ENCODE measurements around the gene TBC1D9.

TBC1D9 gene

GRCh38 chr4:140609548-140610425, 146.4 kb downstream of the TBC1D9 start:
- Histone ChIP-seq H3K27me3 (ENCODE audit: low read length) (no peaks in the 10 kb centered on the region), H3K4me2 (ENCODE audit: low read depth, low read length, poor library complexity, severe bottlenecking) (peak overlapping the region; percentile 41), H3K9me2 (replicated peaks; ENCODE audit: insufficient read depth, low read length) (no peaks in the 10 kb centered on the region), H3K36me3 (ENCODE audit: low read length) (no peaks in the 10 kb centered on the region), H3K79me2 (ENCODE audit: insufficient read depth, low read length) (no peaks in the 10 kb centered on the region), H3K9ac (ENCODE audit: low read length) (peak overlapping the region; percentile 28), H2AFZ (ENCODE audit: low read depth, low read length, severe bottlenecking) (peak overlapping the region; percentile 85), H3K27ac (ENCODE audit: low read depth, low read length) (peak overlapping the region; percentile 56), H3K9me3 (ENCODE audit: insufficient read depth, low read length) (no peaks in the 10 kb centered on the region), H3F3A (ENCODE audit: insufficient read depth) (no peaks in the 10 kb centered on the region), H4K20me1 (ENCODE audit: low read depth, low read length) (no peaks in the 10 kb centered on the region), H3K4me3 (ENCODE audit: insufficient read depth, low read length, poor library complexity, severe bottlenecking) (no peak overlapping the region)
- TF ChIP-seq CTCF (IDR thresholded peaks at IDR 0.05; ENCODE audit: insufficient read depth, low read length, poor library complexity, severe bottlenecking) (peak; percentile 10), EZH2phosphoT487 (conservative IDR thresholded peaks at IDR 0.05; ENCODE audit: low read length) (no peak)

- no peak overlapping the region for H3K9ac ChIP-seq (ENCODE audit: low read length)
Observed at GRCh38 chr4:140607852-140608251, 148.3 kb downstream of the TBC1D9 start.

GRCh38 chr4:140604544-140604943, 151.6 kb downstream of the TBC1D9 start:
- H3K27me3 ChIP-seq (ENCODE audit: low read length): no peaks in the 10 kb centered on the region
- no peaks in the 10 kb centered on the region for H3F3A ChIP-seq (ENCODE audit: insufficient read depth)
- TF ChIP-seq CTCF (IDR thresholded peaks at IDR 0.05; ENCODE audit: insufficient read depth, low read length, poor library complexity, severe bottlenecking): no peak
- no peak for TF ChIP-seq EZH2phosphoT487 (conservative IDR thresholded peaks at IDR 0.05; ENCODE audit: low read length)
- H3K9me3 ChIP-seq (ENCODE audit: insufficient read depth, low read length): no peaks in the 10 kb centered on the region
- H2AFZ ChIP-seq (ENCODE audit: low read depth, low read length, severe bottlenecking): no peak overlapping the region
- no peaks in the 10 kb centered on the region for H3K36me3 ChIP-seq (ENCODE audit: low read length)
- H4K20me1 ChIP-seq (ENCODE audit: low read depth, low read length): no peaks in the 10 kb centered on the region
- H3K27ac ChIP-seq (ENCODE audit: low read depth, low read length): no peak overlapping the region
- H3K79me2 ChIP-seq (ENCODE audit: insufficient read depth, low read length): no peaks in the 10 kb centered on the region
- no peak overlapping the region for H3K4me2 ChIP-seq (ENCODE audit: low read depth, low read length, poor library complexity, severe bottlenecking)
- H3K9ac ChIP-seq (ENCODE audit: low read length): no peak overlapping the region
- no peaks in the 10 kb centered on the region for H3K9me2 ChIP-seq (replicated peaks; ENCODE audit: insufficient read depth, low read length)
- no peak overlapping the region for H3K4me3 ChIP-seq (ENCODE audit: insufficient read depth, low read length, poor library complexity, severe bottlenecking)

More at GRCh38 chr4:140607852-140608251, 148.3 kb downstream of the TBC1D9 start:
- Histone ChIP-seq H3K4me2 (ENCODE audit: low read depth, low read length, poor library complexity, severe bottlenecking) (no peak overlapping the region), H3K27ac (ENCODE audit: low read depth, low read length) (no peak overlapping the region), H4K20me1 (ENCODE audit: low read depth, low read length) (no peaks in the 10 kb centered on the region), H3K4me3 (ENCODE audit: insufficient read depth, low read length, poor library complexity, severe bottlenecking) (no peak overlapping the region), H3K36me3 (ENCODE audit: low read length) (no peaks in the 10 kb centered on the region), H3K79me2 (ENCODE audit: insufficient read depth, low read length) (no peaks in the 10 kb centered on the region), H3K27me3 (ENCODE audit: low read length) (no peaks in the 10 kb centered on the region), H3K9me3 (ENCODE audit: insufficient read depth, low read length) (no peaks in the 10 kb centered on the region), H3K9me2 (replicated peaks; ENCODE audit: insufficient read depth, low read length) (no peaks in the 10 kb centered on the region), H2AFZ (ENCODE audit: low read depth, low read length, severe bottlenecking) (no peak overlapping the region), H3F3A (ENCODE audit: insufficient read depth) (no peaks in the 10 kb centered on the region)
- no peak for TF ChIP-seq EZH2phosphoT487 (conservative IDR thresholded peaks at IDR 0.05; ENCODE audit: low read length)
- TF ChIP-seq CTCF (IDR thresholded peaks at IDR 0.05; ENCODE audit: insufficient read depth, low read length, poor library complexity, severe bottlenecking): no peak

Data from SU-DHL-6 (cell line).